AG09319 (cell line): ENCODE measurements around the gene SND1.
A peak's percentile ranks its signal among the peaks of the same experiment; 100 is the strongest.

ENCODE experiments used
- DNase-seq: peaks from one replicate; pipeline ENCODE4 v3.0.0-alpha.2; 2010; ENCODE audit warnings: low read depth; ENCODE audit errors: extremely low read depth
- TF ChIP-seq, protein P1 (sequence below): IDR thresholded peaks from 2 replicates; pipeline ENCODE4 v1.5.1; 2011; ENCODE audit warnings: low read depth, mild to moderate bottlenecking, inconsistent platforms, low read length, moderate library complexity

The SND1 gene

DNA sequence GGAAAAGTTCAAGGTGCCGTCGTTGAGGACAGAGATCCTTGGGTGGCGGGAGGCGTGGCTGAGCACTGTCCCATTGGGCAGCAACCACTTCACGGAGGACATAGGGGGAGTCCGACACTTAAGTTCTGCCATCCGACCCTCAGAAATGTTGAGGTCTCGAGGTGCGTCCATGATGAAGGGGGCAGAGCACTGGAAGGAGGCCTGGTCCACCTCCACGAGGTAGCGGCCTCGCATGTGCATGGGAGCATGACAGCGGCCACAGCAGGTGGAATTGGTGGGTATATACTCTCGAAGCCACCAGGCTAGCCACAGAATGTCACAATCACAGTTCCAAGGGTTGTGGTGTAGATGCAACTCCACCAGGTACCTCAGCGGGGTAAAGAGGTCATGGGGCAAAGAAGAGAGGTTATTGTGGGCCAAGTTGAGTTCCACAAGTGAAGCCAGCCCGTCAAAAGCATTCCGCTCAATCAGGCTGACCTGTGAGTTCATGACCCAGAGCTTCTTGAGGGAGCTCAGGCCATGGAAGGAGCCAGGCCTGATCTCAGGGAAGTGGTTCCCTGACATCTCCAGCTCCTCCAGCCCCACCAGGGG lies 377.5 kb downstream of the SND1 start:
- TF ChIP-seq, protein P1, sequence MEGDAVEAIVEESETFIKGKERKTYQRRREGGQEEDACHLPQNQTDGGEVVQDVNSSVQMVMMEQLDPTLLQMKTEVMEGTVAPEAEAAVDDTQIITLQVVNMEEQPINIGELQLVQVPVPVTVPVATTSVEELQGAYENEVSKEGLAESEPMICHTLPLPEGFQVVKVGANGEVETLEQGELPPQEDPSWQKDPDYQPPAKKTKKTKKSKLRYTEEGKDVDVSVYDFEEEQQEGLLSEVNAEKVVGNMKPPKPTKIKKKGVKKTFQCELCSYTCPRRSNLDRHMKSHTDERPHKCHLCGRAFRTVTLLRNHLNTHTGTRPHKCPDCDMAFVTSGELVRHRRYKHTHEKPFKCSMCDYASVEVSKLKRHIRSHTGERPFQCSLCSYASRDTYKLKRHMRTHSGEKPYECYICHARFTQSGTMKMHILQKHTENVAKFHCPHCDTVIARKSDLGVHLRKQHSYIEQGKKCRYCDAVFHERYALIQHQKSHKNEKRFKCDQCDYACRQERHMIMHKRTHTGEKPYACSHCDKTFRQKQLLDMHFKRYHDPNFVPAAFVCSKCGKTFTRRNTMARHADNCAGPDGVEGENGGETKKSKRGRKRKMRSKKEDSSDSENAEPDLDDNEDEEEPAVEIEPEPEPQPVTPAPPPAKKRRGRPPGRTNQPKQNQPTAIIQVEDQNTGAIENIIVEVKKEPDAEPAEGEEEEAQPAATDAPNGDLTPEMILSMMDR, result no peak

GRCh38 chr7:128030263-128030653 lies 378.3 kb downstream of the SND1 start:
- TF ChIP-seq, protein P1, result no peak
- no peak for DNase-seq

More for the DNA sequence above, 377.5 kb downstream of the SND1 start:
- DNase-seq, result no peak

- TF ChIP-seq, protein P1, result peak; percentile 12
- DNase-seq, result peak; percentile 10
Observed at GRCh38 chr7:128030654-128031611, 378.9 kb downstream of the SND1 start, which contains the start of gene LRRC4. LRRC4 (minus strand) TSS chr7:128031437; CDS start chr7:128030640, 797 bp downstream.

DNA sequence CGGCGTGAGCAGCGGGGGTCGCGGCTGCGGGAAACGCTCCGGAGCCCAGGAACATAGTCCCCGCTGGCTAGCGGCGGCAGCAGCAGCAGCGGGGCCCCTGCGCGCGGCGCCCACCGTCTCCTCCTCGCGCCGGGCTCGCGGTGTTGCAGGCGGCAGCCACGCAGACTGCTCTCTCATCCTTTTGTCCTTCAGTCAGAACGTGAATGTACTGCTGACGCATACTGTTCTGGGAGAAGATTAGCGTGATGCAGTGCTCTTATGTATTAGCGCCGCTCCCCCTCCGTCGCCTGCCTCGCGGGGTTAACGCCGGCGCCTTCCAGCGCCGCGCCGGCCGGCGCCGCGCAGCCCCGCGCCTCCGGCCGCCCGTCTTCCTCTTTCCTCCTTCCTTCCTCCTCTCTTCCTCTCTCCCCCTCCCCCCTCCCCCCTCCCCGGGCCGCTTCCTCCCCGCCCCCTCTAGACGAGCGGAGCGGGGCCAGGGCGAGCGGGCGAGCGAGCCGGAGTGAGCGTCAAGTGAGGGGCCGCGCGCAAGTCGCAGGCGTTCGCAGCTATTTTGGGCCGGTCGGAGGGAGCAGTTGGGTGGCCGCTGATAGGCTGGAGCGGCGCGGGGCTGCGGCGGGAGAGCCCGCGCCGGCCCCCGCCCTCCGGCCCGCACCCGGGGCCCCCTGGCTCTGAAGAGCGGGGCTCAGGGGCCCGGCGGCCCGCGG lies 380.1 kb downstream of the SND1 start:
- TF ChIP-seq, protein P1, result peak; percentile 25
- DNase-seq, result peak; percentile 61

DNA sequence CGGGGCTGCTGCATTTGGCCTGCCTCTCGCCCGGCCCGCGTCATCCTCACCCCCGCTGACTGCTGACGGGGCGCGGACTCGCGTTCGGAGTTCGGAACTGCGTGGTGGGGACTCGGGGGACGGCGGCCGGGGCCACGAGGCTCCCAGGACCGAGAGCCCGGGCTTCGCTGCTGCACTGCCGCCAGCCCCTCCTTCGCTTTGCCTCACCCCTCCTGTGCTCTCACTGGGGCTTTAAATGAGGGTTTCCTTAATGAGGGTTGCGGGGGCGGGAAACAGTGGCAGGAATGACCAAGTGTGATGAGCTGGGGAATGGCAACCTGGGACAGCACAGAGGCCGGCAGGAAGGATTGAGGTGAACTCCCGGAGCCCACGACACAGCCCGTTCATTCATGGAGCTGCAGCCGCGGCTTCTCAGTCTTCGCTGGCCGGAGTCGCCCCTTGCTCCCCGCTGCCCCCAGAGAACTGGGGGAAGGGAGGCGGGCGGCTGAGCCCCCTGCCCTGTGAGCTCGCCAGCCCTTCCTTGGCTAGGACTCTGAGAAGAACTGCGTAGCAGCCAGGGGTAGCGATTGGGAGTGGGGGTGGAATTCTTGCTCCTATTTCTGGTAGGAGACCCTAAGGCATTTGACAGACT lies 380.7 kb downstream of the SND1 start:
- TF ChIP-seq, protein P1, result no peak
- no peak for DNase-seq

DNA sequence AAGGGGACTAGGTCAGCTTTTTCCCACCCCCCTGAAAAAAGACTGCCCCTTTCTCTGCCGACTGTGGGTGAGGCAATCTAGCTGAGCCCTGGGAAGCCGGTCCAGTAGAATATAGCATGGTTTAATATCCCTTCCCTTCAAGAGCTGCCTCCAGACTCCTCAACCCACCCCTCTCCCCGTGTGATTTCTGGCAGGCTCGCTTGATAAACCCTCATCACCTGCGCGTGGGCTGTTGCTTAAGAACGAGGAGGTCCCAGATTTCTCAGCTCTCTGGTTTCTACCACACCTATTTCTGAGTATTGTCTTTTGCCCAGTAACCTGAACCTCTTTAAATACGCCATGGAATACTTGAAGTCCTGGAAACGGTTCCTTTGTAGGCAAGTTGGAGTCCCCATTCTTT lies 381.3 kb downstream of the SND1 start:
- TF ChIP-seq, protein P1, result no peak
- DNase-seq, result no peak
